Hippocampal formation (tissue), 2 donors: Measurements from ENCODE around the gene SGK1.
A peak's percentile ranks its signal among the peaks of the same experiment; 100 is the strongest.
"Not testable (repeated sequence)": the region's sequence is repeated elsewhere in the genome, so short reads cannot be mapped to it uniquely, and the experiment has no call there.

ENCODE experiments used
- DNase-seq, 2 donors: peaks; one replicate each; lab custom pipeline; 2025; lab: John Stamatoyannopoulos, UW

The SGK1 gene

GRCh38 chr6:134328138-134328537 is 10.2 kb upstream of the SGK1 start:
- DNase-seq: no peak

- not testable (repeated sequence) for DNase-seq
Observed at GRCh38 chr6:134326192-134326591, 8.3 kb upstream of the SGK1 start.

- no peak for DNase-seq
Observed at GRCh38 chr6:134324766-134325165, 6.9 kb upstream of the SGK1 start.

DNA sequence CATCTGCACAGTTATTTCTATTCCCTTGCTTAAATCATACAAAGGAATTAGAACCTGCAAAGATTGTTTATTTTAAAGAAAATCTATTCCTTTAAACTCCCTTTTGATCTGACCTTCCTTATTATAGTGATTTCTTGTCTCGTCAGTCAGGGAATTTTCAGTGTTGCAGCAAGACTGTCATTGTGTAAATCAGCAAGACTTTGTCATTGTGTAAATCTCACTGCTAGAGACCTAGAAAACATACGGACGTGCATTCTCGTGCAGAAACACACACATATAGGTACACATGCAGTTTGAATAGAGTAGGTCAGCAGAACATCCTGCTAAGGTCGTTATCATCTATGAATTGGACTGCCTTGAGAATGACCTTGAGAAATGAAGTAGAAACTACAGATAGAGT is 6.2 kb upstream of the SGK1 start:
- DNase-seq: no peak

- no peak for DNase-seq
Observed at GRCh38 chr6:134323698-134324097, 5.8 kb upstream of the SGK1 start.

- no peak for DNase-seq
Observed at GRCh38 chr6:134323294-134323693, 5.4 kb upstream of the SGK1 start.

DNA sequence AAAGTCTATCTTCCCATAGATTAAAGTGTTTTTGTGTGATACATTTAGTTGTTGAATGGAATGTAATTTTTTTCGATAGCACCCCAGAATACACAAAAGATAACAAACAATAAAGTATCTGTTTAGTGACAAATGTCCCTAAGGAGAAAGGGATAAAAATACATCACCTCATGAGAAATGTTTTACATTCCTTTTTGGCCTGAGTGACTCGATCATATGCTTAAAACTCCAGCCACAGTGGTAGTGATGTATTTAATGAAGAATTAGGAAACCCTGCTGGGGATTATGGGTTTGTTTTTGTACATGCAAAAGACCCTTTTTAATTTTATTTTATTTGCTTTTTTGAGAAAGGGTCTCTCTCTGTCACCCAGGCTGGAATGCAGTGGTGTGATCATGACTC is 4.3 kb upstream of the SGK1 start:
- DNase-seq: no peak

- DNase-seq: no peak
Observed at GRCh38 chr6:134321246-134321645, 3.3 kb upstream of the SGK1 start.

- DNase-seq: not testable (repeated sequence)
Observed at GRCh38 chr6:134319686-134320085, 1.8 kb upstream of the SGK1 start.

GRCh38 chr6:134318974-134319281 is 1.0 kb upstream of the SGK1 start:
- DNase-seq: no peak

DNA sequence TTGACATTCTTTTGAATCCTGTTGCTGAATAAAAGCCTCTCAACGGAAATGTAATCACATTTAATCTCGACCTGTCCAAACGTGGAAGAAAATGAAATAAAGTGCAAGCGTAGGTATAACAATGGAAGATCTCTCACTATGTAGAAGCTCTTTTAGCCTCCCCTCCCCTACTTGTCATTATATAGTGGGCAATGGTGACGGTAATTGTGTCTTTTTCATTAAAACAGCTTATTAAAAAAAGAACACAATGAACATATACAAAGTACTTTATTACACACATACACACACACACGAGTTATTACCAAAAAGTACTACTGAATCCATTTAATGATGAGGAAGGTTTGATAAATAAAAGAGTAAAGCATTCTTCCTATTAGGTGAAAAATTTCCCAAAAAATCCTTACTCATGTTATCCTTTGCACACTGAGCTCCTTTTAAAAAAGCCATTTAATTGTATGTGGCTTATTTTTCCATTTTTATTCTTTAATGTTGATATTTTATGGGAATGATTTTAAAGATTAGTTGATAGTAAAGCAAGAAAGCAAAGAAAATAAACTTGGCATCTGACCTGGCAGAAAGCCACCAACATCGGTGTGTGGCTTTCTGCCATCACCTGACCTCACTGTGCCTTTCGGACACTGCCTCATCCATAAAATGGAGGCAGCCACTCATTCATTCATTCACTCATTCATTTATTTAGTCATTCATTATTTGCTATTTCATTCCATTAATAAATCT is 493 bp upstream of the SGK1 start:
- no peak for DNase-seq

- DNase-seq: peak; percentile 51 to 75
Observed at GRCh38 chr6:134316733-134317431, 1.0 kb downstream of the SGK1 start.

- DNase-seq: peak; percentile 50 to 58
Observed at GRCh38 chr6:134315974-134316441, 1.9 kb downstream of the SGK1 start.

- DNase-seq: no peak
Observed at GRCh38 chr6:134315189-134315588, 2.7 kb downstream of the SGK1 start.

DNA sequence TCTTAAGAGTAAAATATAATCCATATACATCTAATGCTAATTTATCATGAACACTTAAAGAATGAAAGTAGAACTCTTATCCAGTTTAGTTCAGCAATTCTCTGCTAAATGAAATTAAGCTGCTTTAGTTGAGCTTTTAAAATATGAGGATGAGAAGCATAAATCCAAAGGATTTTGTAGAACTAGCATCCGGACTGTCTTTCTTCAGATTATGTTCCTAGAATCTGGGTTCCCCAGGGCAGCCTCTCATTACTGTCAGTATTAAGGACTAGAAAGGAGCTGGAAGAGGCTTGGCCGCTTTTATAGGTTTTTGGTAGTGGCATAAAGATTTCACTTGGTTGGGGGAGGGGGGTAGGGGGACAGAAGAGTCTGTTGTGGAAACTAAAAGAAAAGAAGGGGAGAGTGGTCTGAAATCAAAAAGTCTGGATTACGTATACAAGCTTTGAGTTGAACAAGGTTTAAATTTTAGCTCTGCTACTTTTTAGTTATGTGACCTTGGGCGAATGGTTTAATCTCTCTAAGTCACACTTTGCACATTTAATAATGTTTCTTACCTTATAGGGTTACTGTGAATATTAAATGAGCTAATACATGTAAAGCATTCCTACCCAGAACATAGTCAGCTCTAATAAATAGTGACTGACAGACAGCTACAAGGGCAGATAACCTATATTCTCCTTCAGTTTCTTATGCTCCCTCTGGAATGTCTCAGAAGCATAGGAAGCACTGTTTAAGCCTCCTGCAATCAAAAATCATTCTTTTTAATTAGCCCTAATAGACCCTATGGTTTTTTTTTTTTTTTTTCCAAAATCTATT is 3.7 kb downstream of the SGK1 start:
- DNase-seq: no peak

- DNase-seq: no peak
Observed at GRCh38 chr6:134312038-134312660, 5.8 kb downstream of the SGK1 start.

GRCh38 chr6:134310817-134311216 is 7.1 kb downstream of the SGK1 start:
- no peak for DNase-seq

GRCh38 chr6:134309983-134310605 is 7.8 kb downstream of the SGK1 start:
- DNase-seq: no peak

- peak in 1 of 2 donors; percentile 15 for DNase-seq
Observed at GRCh38 chr6:134309227-134309626, 8.7 kb downstream of the SGK1 start.

GRCh38 chr6:134308800-134309199 is 9.1 kb downstream of the SGK1 start:
- no peak for DNase-seq

DNA sequence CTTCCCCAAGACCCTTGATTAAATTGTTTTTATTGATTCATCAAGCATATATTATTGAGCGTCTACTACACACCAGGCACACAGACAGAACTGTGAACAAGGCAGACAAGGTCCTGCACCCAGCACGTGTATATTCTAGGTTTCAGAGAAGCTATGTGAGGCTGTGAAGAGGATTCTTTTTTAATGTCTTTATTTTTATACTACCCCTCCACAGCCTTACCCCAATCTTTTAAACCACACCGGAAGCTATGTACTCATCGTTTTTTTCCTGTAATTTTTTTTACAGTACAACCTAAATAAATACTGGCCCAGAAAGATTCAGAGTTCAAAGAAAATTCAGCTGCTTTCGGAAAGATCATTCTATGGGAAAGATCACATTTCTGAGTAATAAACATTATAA is 10.0 kb downstream of the SGK1 start:
- DNase-seq: no peak

DNA sequence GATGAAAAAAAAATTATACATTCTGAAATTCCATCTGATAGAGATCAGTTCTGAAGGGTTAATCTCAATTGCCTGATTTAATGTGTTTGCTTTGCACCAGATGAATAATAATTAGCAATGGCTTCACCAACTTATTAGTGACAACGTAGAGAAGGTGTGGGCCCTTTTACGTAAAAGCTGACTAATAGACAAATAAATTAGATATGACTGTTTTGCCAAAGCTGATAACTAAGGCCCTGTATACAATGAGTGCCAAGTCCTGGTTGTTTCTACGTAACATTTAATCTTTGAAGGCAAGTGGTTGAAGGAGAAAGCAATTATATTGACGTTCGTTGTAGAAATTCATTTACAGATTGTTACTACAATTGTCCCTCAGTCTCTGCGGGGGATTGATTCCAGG is 10.8 kb downstream of the SGK1 start:
- no peak for DNase-seq
